Neural crest cell (in vitro differentiated cells): ENCODE measurements around the gene PCSK4. TPM values are rescaled to one million over a fixed set of nuclear protein-coding genes. Genes with fewer than 3 reads are reported as not detected.

Experiments
- DNase-seq: peaks from one replicate; pipeline ENCODE4 v3.0.0; 2021; ENCODE audit warnings: low read depth, mixed read lengths, low spot score
- H3K27ac Mint-ChIP-seq: one replicate; pipeline ENCODE4 v1.8.0; 2021; ENCODE audit warnings: mild to moderate bottlenecking, mixed read lengths; ENCODE audit not compliant: unreplicated experiment
- H3K27me3 Mint-ChIP-seq: 2 replicates; pipeline ENCODE4 v1.8.0; 2021; ENCODE audit warnings: low read depth, mild to moderate bottlenecking, mixed read lengths
- H3K36me3 Mint-ChIP-seq: 2 replicates; pipeline ENCODE4 v1.8.0; 2021; ENCODE audit warnings: low read depth, mild to moderate bottlenecking, mixed read lengths
- H3K4me1 Mint-ChIP-seq: 2 replicates; pipeline ENCODE4 v1.8.0; 2021; ENCODE audit warnings: mixed read lengths
- H3K4me3 Mint-ChIP-seq: one replicate; pipeline ENCODE4 v1.8.0; 2021; ENCODE audit warnings: mild to moderate bottlenecking, mixed read lengths
- H3K9me3 Mint-ChIP-seq: 2 replicates; pipeline ENCODE4 v1.8.0; 2021; ENCODE audit warnings: mixed read lengths
- CTCF ChIP-seq: fragments of 200-600 bp; sonication (generic); conservative IDR thresholded peaks from 2 replicates; pipeline ENCODE4 v1.5.0; 2021; ENCODE audit warnings: antibody characterized with exemption, mild to moderate bottlenecking
- total RNA-seq: library from RNA; stranded (reverse); gene quantifications from 2 replicates; pipeline ENCODE4 v1.2.1, GENCODE V29; 2021

PCSK4 gene
- total RNA-seq, 1 donor from 2014 or later = 11.7 TPM

- peaks cover 57% of the 10 kb centered on the region for H3K27me3 Mint-ChIP-seq
- no peak overlapping the region for H3K27ac Mint-ChIP-seq
- peak overlapping the region; percentile 85 for H3K4me3 Mint-ChIP-seq
- H3K4me1 Mint-ChIP-seq = peaks cover 34% of the 10 kb centered on the region
- DNase-seq = no peak
- H3K9me3 Mint-ChIP-seq = no peaks in the 10 kb centered on the region
- TF ChIP-seq CTCF = no peak
- peaks cover 9% of the 10 kb centered on the region for H3K36me3 Mint-ChIP-seq
Observed at GRCh38 chr19:1446713-1447481, 43.3 kb downstream of the PCSK4 start.

GRCh38 chr19:1445932-1446712, 44.0 kb downstream of the PCSK4 start:
- Mint-ChIP-seq H3K4me1 (peaks cover 30% of the 10 kb centered on the region), H3K27me3 (peaks cover 50% of the 10 kb centered on the region), H3K4me3 (no peak overlapping the region), H3K27ac (no peak overlapping the region), H3K36me3 (peaks cover 9% of the 10 kb centered on the region), H3K9me3 (no peaks in the 10 kb centered on the region)
- TF ChIP-seq CTCF = no peak
- DNase-seq = peak; percentile 73

- H3K27ac Mint-ChIP-seq = peak overlapping the region; percentile 43
- peak; percentile 83 for DNase-seq
- peaks cover 42% of the 10 kb centered on the region for H3K27me3 Mint-ChIP-seq
- TF ChIP-seq CTCF = peak; percentile 89
- peaks cover 15% of the 10 kb centered on the region for H3K36me3 Mint-ChIP-seq
- H3K9me3 Mint-ChIP-seq = no peaks in the 10 kb centered on the region
- peak overlapping the region; percentile 84 for H3K4me3 Mint-ChIP-seq
- peaks cover 22% of the 10 kb centered on the region for H3K4me1 Mint-ChIP-seq
Observed at GRCh38 chr19:1445185-1445931, 44.8 kb downstream of the PCSK4 start.

GRCh38 chr19:1441677-1442438, 48.3 kb downstream of the PCSK4 start:
- no peak for DNase-seq
- Mint-ChIP-seq H3K27ac (no peak overlapping the region), H3K4me3 (peak overlapping the region; percentile 86), H3K9me3 (no peaks in the 10 kb centered on the region), H3K4me1 (peaks cover 18% of the 10 kb centered on the region), H3K27me3 (peaks cover 24% of the 10 kb centered on the region), H3K36me3 (peaks cover 26% of the 10 kb centered on the region)
- no peak for TF ChIP-seq CTCF

- Mint-ChIP-seq H3K9me3 (no peaks in the 10 kb centered on the region), H3K27me3 (peaks cover 21% of the 10 kb centered on the region), H3K36me3 (peaks cover 26% of the 10 kb centered on the region), H3K4me1 (peaks cover 18% of the 10 kb centered on the region), H3K27ac (no peak overlapping the region), H3K4me3 (peak overlapping the region; percentile 86)
- DNase-seq = no peak
- TF ChIP-seq CTCF = no peak
Observed at GRCh38 chr19:1441022-1441426, 49.1 kb downstream of the PCSK4 start.
